T-helper 2 cell treated with Interferon-gamma antibody and Interleukin-4, amounts not matched to agents 5 μg/mL and 100 μg/mL, for 36 hours (primary cell): ENCODE results near the gene ZNF665.

Experiments
- DNase-seq: peaks from one replicate; pipeline ENCODE4 v3.0.0; 2021; ENCODE audit warnings: low spot score
- H3K27ac Mint-ChIP-seq: one replicate; pipeline ENCODE4 v1.8.0; 2021; ENCODE audit warnings: mild to moderate bottlenecking, mixed read lengths
- H3K27me3 Mint-ChIP-seq: one replicate; pipeline ENCODE4 v1.8.0; 2021; ENCODE audit warnings: low read depth, mixed read lengths
- H3K36me3 Mint-ChIP-seq: one replicate; pipeline ENCODE4 v1.8.0; 2021; ENCODE audit warnings: low read depth, mixed read lengths
- H3K4me1 Mint-ChIP-seq: one replicate; pipeline ENCODE4 v1.8.0; 2021; ENCODE audit warnings: low read depth, mixed read lengths
- H3K4me3 Mint-ChIP-seq: one replicate; pipeline ENCODE4 v1.8.0; 2022; ENCODE audit warnings: mild to moderate bottlenecking, moderate library complexity, mixed read lengths
- H3K9me3 Mint-ChIP-seq: one replicate; pipeline ENCODE4 v1.8.0; 2021; ENCODE audit warnings: mixed read lengths

The ZNF665 gene

GRCh38 chr19:53183146-53183764 is 9.9 kb downstream of the ZNF665 start:
- Mint-ChIP-seq H3K36me3 (peaks cover 38% of the 10 kb centered on the region), H3K4me1 (no peaks in the 10 kb centered on the region), H3K9me3 (peaks cover 40% of the 10 kb centered on the region), H3K4me3 (no peak overlapping the region), H3K27ac (no peak overlapping the region), H3K27me3 (no peaks in the 10 kb centered on the region)
- DNase-seq = no peak

DNA sequence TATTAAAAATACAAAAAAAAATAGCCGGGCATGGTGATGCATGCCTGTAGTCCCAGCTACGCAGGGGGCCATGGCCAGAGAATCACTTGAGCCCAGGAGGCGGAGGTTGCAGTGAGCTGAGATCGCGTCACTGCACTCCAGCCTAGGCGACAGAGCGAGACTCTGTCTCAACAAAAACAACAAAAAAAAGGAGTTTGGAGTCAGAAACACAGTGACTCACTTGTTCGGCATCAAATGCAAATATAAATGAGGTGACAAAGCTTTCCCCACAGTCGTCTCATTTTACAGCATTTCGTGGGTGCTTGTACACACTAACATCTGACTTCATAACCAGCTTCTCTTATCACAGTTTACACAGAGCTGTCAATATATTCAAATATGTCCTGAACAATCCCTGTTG is 11.0 kb downstream of the ZNF665 start:
- no peak overlapping the region for H3K27ac Mint-ChIP-seq
- no peak overlapping the region for H3K4me3 Mint-ChIP-seq
- no peaks in the 10 kb centered on the region for H3K4me1 Mint-ChIP-seq
- no peaks in the 10 kb centered on the region for H3K27me3 Mint-ChIP-seq
- DNase-seq = no peak
- H3K36me3 Mint-ChIP-seq = peaks cover 40% of the 10 kb centered on the region
- peaks cover 49% of the 10 kb centered on the region for H3K9me3 Mint-ChIP-seq

GRCh38 chr19:53177986-53178385 is 15.2 kb downstream of the ZNF665 start:
- no peak for DNase-seq
- H3K27ac Mint-ChIP-seq = no peak overlapping the region
- H3K9me3 Mint-ChIP-seq = peaks cover 48% of the 10 kb centered on the region
- H3K4me1 Mint-ChIP-seq = no peaks in the 10 kb centered on the region
- H3K36me3 Mint-ChIP-seq = peaks cover 40% of the 10 kb centered on the region
- H3K27me3 Mint-ChIP-seq = no peaks in the 10 kb centered on the region
- H3K4me3 Mint-ChIP-seq = no peak overlapping the region

GRCh38 chr19:53172889-53173288 is 20.3 kb downstream of the ZNF665 start:
- H3K9me3 Mint-ChIP-seq = peaks cover 55% of the 10 kb centered on the region
- DNase-seq = no peak
- peaks cover 17% of the 10 kb centered on the region for H3K36me3 Mint-ChIP-seq
- H3K27ac Mint-ChIP-seq = no peak overlapping the region
- H3K4me3 Mint-ChIP-seq = no peak overlapping the region
- no peaks in the 10 kb centered on the region for H3K4me1 Mint-ChIP-seq
- no peaks in the 10 kb centered on the region for H3K27me3 Mint-ChIP-seq

- Mint-ChIP-seq H3K4me3 (no peak overlapping the region), H3K27ac (no peak overlapping the region), H3K4me1 (no peaks in the 10 kb centered on the region), H3K36me3 (peaks cover 13% of the 10 kb centered on the region), H3K9me3 (peaks cover 58% of the 10 kb centered on the region), H3K27me3 (no peaks in the 10 kb centered on the region)
- DNase-seq = no peak
Observed at GRCh38 chr19:53165691-53166091, 27.5 kb downstream of the ZNF665 start.

DNA sequence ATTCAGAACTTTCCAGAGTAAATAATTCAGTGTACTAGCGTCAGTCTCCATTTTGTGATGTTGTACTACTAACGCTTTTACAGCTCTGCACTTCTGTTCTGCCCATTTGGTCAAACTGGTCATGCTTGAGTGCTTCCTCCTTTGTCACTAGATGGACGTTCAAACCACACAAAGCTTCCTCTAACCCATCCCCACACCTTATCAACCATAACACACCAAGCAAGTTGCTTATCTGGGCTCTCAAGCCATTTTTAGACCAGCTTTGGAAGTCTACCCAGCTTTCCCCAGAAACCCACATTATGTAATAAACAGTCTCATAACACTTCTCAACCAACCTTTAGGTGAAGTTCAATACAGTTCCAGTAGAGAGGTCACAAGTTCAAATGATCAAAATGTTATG is 32.0 kb downstream of the ZNF665 start:
- peaks cover 56% of the 10 kb centered on the region for H3K9me3 Mint-ChIP-seq
- H3K4me3 Mint-ChIP-seq = no peak overlapping the region
- no peak overlapping the region for H3K27ac Mint-ChIP-seq
- H3K36me3 Mint-ChIP-seq = peaks cover 26% of the 10 kb centered on the region
- H3K4me1 Mint-ChIP-seq = peaks cover 8% of the 10 kb centered on the region
- no peak for DNase-seq
- no peaks in the 10 kb centered on the region for H3K27me3 Mint-ChIP-seq

GRCh38 chr19:53160350-53160749 is 32.8 kb downstream of the ZNF665 start:
- H3K27ac Mint-ChIP-seq = no peak overlapping the region
- peaks cover 22% of the 10 kb centered on the region for H3K36me3 Mint-ChIP-seq
- no peaks in the 10 kb centered on the region for H3K27me3 Mint-ChIP-seq
- peaks cover 53% of the 10 kb centered on the region for H3K9me3 Mint-ChIP-seq
- H3K4me3 Mint-ChIP-seq = no peak overlapping the region
- no peak for DNase-seq
- peaks cover 8% of the 10 kb centered on the region for H3K4me1 Mint-ChIP-seq

- Mint-ChIP-seq H3K4me1 (peaks cover 8% of the 10 kb centered on the region), H3K27me3 (no peaks in the 10 kb centered on the region), H3K9me3 (peaks cover 55% of the 10 kb centered on the region), H3K36me3 (peaks cover 39% of the 10 kb centered on the region), H3K4me3 (peak overlapping the region; percentile 79), H3K27ac (peak overlapping the region; percentile 80)
- DNase-seq = peak; percentile 18
Observed at GRCh38 chr19:53158119-53158656, 35.0 kb downstream of the ZNF665 start.

DNA sequence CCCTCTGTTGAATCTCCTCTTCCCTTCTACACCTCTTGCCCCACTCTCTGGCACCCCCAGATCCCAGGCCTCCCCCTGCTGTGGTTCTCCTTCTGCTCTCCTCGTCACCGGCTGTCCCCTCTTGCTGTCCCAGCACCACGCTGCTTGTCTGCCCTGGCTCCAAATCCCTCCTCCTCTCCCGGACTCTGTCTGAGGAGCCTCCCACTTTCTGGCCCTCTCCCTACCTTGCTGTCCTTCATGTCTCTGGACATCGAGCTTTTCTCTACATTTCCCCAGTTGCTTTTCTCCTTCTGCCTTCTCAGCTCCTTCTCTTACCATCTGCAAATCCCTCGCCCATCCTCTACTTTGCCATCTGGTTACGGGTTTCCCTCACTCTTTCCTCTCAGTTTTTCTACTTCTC is 35.5 kb downstream of the ZNF665 start:
- Mint-ChIP-seq H3K36me3 (peaks cover 43% of the 10 kb centered on the region), H3K27me3 (no peaks in the 10 kb centered on the region), H3K4me3 (peak overlapping the region; percentile 79), H3K9me3 (peaks cover 58% of the 10 kb centered on the region), H3K27ac (peak overlapping the region; percentile 38), H3K4me1 (peaks cover 8% of the 10 kb centered on the region)
- no peak for DNase-seq

GRCh38 chr19:53156850-53157249 is 36.3 kb downstream of the ZNF665 start:
- Mint-ChIP-seq H3K4me1 (peaks cover 8% of the 10 kb centered on the region), H3K36me3 (peaks cover 46% of the 10 kb centered on the region), H3K4me3 (peak overlapping the region; percentile 79), H3K27ac (no peak overlapping the region), H3K9me3 (peaks cover 58% of the 10 kb centered on the region), H3K27me3 (no peaks in the 10 kb centered on the region)
- DNase-seq = no peak

DNA sequence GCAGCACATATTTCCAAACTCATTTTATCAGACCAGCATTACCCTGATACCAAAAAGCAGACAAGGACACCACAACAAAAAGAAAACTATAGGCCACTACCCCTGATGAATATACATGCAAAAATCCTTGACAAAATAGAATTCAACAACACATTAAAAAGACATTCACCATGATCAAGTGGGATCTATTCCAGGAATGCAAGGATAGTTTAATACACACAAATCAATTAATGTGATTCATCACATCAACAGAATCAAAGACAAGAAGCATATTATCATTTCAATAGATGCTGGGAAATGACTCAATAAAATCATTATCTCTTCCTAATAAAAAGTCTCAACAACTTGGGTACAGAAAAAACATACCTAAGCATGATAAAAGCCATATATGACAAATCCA is 45.5 kb downstream of the ZNF665 start:
- DNase-seq = no peak
- Mint-ChIP-seq H3K36me3 (peaks cover 71% of the 10 kb centered on the region), H3K9me3 (peaks cover 67% of the 10 kb centered on the region), H3K4me3 (no peak overlapping the region), H3K4me1 (no peaks in the 10 kb centered on the region), H3K27ac (no peak overlapping the region), H3K27me3 (no peaks in the 10 kb centered on the region)

DNA sequence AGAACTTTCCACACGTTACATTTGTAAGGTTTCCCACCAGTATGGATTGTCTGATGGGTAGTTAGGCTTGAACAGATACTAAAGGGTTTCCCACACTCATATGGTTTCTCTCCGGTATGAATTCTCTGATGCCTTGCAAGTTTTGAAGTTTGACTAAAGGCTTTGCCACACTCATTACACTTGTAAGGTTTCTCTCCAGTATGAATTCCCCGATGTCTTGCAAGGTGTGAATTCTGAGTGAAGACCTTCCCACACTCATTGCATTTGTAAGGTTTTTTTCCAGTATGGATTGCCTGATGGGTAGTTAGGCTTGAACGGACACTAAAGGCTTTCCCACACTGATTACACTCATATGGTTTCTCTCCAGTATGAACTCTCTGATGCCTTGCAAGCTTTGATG is 52.8 kb downstream of the ZNF665 start:
- Mint-ChIP-seq H3K4me3 (no peak overlapping the region), H3K9me3 (peaks cover 81% of the 10 kb centered on the region), H3K4me1 (no peaks in the 10 kb centered on the region), H3K27me3 (no peaks in the 10 kb centered on the region), H3K27ac (no peak overlapping the region), H3K36me3 (peaks cover 38% of the 10 kb centered on the region)
- no peak for DNase-seq

DNA sequence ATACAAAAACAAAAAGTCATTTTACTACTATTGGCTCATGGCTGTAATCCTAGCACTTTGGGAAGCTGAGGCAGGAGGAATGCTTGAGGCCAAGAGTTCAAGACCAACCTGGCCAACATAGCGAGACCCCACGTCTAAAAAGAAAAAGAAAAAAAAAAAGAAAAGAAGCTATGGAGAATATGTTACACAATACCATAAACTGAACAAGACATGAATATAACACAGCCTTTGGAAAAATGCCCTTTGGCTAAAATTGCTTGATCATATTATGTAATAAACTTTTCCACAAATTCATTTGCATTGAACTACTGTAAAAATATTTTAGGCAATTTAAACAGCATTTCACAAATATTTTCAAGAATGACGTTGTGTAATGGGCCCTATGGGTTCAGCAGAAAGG is 56.7 kb downstream of the ZNF665 start:
- Mint-ChIP-seq H3K36me3 (peaks cover 8% of the 10 kb centered on the region), H3K4me1 (peaks cover 3% of the 10 kb centered on the region), H3K9me3 (peaks cover 73% of the 10 kb centered on the region), H3K27me3 (no peaks in the 10 kb centered on the region), H3K27ac (no peak overlapping the region), H3K4me3 (no peak overlapping the region)
- no peak for DNase-seq

DNA sequence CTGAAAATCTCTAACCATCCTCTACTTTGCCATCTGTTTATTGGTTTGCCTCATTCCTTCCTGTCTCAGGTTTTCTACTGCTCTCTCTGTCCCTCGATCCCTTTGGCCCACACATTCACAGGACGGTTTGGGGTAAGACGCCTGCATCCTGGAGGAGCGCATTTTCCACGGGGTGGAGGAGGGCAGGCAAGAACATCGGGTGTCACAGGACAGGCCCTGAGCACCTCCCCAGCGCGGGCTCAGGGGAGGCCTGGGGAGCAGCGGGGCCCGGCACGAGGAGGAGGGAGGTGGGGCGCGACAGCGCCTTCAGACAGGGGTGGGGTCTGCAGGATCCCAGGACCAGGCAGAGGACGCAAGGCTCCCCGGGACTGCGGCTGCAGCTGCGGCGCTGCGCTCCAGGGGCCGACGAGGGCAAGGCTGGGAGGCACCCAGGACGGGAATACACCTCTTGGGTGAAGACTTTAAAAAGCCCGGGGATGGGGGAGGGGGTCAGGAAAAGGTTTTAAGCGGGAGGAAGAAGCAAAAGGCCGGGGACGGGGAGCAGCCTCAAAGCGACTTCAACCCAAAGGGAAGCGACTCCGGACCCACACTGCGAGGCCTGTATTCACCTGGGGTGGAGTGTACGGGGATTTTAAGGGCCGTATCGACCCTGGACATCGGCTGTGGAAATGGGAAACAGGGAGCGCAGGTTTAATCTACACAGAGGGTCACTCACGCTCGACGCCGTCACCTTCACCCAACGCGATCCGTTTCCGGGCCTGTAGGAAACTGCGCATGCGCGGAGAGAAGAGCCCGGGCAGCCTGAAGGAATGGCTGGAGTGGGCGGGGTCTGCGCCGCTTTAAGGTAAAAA is 60.8 kb downstream of the ZNF665 start, which contains the start of gene ZNF415:
ZNF415 (minus strand) TSS at position 770 of the 851 bp plus-strand sequence. CDS start 10,234 bp downstream, outside the sequence.
- peaks cover 59% of the 10 kb centered on the region for H3K9me3 Mint-ChIP-seq
- peak within 1 kb of the TSS; percentile 47 for H3K4me3 Mint-ChIP-seq
- H3K27ac Mint-ChIP-seq = no peak within 1 kb of the TSS
- no peaks in the 10 kb centered on the region for H3K27me3 Mint-ChIP-seq
- peaks cover 4% of the 10 kb centered on the region for H3K36me3 Mint-ChIP-seq
- peak; percentile 33 for DNase-seq
- peaks cover 3% of the 10 kb centered on the region for H3K4me1 Mint-ChIP-seq
